ENCODE measurements around the gene TSPAN9. TPM values are rescaled to one million over a fixed set of nuclear protein-coding genes. Genes with fewer than 3 reads are reported as not detected.

Gene TSPAN9
- total RNA-seq, 1 donor from 2014 or later = 49.4 TPM

GRCh38 chr12:3207175-3207574 lies 130.0 kb downstream of the TSPAN9 start:
- no peak overlapping the region for H3K4me3 Mint-ChIP-seq
- H3K27me3 Mint-ChIP-seq (ENCODE audit: low read depth) = peaks cover 12% of the 10 kb centered on the region
- H3K27ac Mint-ChIP-seq = no peak overlapping the region
- no peak for DNase-seq (ENCODE audit: low spot score in 2 of 2, unreplicated experiment in 2 of 2)
- H3K36me3 Mint-ChIP-seq = peaks cover 1% of the 10 kb centered on the region
- H3K4me1 Mint-ChIP-seq = peaks cover 24% of the 10 kb centered on the region
- TF ChIP-seq, protein P1, sequence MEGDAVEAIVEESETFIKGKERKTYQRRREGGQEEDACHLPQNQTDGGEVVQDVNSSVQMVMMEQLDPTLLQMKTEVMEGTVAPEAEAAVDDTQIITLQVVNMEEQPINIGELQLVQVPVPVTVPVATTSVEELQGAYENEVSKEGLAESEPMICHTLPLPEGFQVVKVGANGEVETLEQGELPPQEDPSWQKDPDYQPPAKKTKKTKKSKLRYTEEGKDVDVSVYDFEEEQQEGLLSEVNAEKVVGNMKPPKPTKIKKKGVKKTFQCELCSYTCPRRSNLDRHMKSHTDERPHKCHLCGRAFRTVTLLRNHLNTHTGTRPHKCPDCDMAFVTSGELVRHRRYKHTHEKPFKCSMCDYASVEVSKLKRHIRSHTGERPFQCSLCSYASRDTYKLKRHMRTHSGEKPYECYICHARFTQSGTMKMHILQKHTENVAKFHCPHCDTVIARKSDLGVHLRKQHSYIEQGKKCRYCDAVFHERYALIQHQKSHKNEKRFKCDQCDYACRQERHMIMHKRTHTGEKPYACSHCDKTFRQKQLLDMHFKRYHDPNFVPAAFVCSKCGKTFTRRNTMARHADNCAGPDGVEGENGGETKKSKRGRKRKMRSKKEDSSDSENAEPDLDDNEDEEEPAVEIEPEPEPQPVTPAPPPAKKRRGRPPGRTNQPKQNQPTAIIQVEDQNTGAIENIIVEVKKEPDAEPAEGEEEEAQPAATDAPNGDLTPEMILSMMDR (IDR thresholded peaks at IDR 0.05; ENCODE audit: unreplicated experiment) = no peak
- H3K9me3 Mint-ChIP-seq = no peaks in the 10 kb centered on the region

- no peak for DNase-seq (ENCODE audit: low spot score in 2 of 2, unreplicated experiment in 2 of 2)
- H3K4me3 Mint-ChIP-seq = no peak overlapping the region
- peaks cover 5% of the 10 kb centered on the region for H3K27me3 Mint-ChIP-seq (ENCODE audit: low read depth)
- no peaks in the 10 kb centered on the region for H3K9me3 Mint-ChIP-seq
- TF ChIP-seq, protein P1 (IDR thresholded peaks at IDR 0.05; ENCODE audit: unreplicated experiment) = no peak
- peaks cover 27% of the 10 kb centered on the region for H3K4me1 Mint-ChIP-seq
- no peak overlapping the region for H3K27ac Mint-ChIP-seq
- peaks cover 1% of the 10 kb centered on the region for H3K36me3 Mint-ChIP-seq
Measured at GRCh38 chr12:3207858-3208257, 130.7 kb downstream of the TSPAN9 start.

- no peak overlapping the region for H3K4me3 Mint-ChIP-seq
- TF ChIP-seq, protein P1 (IDR thresholded peaks at IDR 0.05; ENCODE audit: unreplicated experiment) = no peak
- H3K27ac Mint-ChIP-seq = no peak overlapping the region
- DNase-seq (ENCODE audit: low spot score in 2 of 2, unreplicated experiment in 2 of 2) = no peak
- H3K9me3 Mint-ChIP-seq = no peaks in the 10 kb centered on the region
- H3K36me3 Mint-ChIP-seq = peaks cover 1% of the 10 kb centered on the region
- no peaks in the 10 kb centered on the region for H3K27me3 Mint-ChIP-seq (ENCODE audit: low read depth)
- H3K4me1 Mint-ChIP-seq = peaks cover 28% of the 10 kb centered on the region
Measured at GRCh38 chr12:3213188-3213587, 136.0 kb downstream of the TSPAN9 start.

DNA sequence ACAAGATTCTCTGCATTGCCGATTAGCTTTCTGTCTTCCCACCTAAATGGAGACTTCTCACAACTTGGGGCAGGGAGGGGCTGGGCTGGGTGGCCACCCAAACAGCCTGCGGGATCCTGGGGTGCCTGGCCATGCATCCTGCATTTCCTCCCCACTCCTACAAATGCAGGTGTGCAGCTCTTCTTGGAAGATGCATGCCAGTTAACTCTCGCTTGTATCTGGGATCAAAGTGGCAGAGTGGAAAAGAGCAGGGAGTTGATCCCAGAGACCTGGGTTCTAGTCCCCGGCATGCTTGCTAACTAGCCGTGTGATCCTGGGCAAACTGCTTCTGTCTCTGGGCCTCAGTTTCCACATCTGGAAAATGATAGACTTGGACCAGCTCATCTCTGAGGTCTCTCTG lies 136.6 kb downstream of the TSPAN9 start:
- peaks cover 34% of the 10 kb centered on the region for H3K4me1 Mint-ChIP-seq
- H3K9me3 Mint-ChIP-seq = no peaks in the 10 kb centered on the region
- DNase-seq (ENCODE audit: low spot score in 2 of 2, unreplicated experiment in 2 of 2) = no peak
- H3K27ac Mint-ChIP-seq = no peak overlapping the region
- peaks cover 1% of the 10 kb centered on the region for H3K36me3 Mint-ChIP-seq
- H3K27me3 Mint-ChIP-seq (ENCODE audit: low read depth) = no peaks in the 10 kb centered on the region
- no peak overlapping the region for H3K4me3 Mint-ChIP-seq
- TF ChIP-seq, protein P1 (IDR thresholded peaks at IDR 0.05; ENCODE audit: unreplicated experiment) = no peak

DNA sequence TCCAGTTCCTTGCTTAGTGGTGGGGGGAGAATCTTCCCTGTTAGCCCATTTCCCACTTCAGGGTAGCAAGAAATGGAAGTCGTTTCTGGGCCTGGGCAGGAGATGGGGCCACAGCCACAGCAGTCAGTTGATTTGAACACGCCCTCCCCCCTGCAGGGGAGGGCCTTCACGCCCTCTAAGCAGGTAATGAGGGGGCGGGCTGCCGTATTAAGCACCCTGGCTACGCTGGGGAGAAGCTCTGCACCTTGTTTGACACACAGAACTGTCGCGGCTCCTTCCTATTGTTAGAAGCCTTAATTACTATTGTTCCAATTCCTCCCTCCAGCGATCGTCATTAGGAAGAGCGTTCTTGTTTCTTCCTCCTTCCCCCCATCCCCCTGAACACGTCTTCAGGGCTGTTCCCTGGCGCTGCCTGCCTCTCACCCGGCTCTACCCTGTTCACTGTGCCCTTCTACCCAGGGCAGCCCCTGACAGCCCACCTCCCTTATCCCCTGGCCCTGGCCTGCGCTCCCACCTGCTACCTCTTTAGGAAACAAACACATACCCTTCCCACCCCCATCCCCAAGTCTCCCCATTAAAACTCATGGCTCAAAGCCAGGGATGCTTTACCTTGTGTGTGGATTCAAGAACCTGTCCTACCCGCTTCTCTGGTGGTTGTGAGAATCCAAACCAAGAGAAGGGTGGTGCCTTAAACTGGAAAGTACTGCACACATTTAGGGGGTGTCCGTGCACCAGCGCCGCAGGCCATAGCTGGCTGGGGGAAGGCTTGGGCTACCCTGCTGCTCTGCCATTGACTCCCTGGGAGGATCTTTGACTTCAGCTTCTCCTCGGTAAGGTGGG lies 137.6 kb downstream of the TSPAN9 start:
- no peak overlapping the region for H3K27ac Mint-ChIP-seq
- peaks cover 42% of the 10 kb centered on the region for H3K4me1 Mint-ChIP-seq
- TF ChIP-seq, protein P1 (IDR thresholded peaks at IDR 0.05; ENCODE audit: unreplicated experiment) = no peak
- DNase-seq (ENCODE audit: low spot score in 2 of 2, unreplicated experiment in 2 of 2) = no peak
- H3K4me3 Mint-ChIP-seq = no peak overlapping the region
- H3K36me3 Mint-ChIP-seq = peaks cover 1% of the 10 kb centered on the region
- peaks cover 2% of the 10 kb centered on the region for H3K27me3 Mint-ChIP-seq (ENCODE audit: low read depth)
- no peaks in the 10 kb centered on the region for H3K9me3 Mint-ChIP-seq

Measured in mesothelial cell of epicardium (in vitro differentiated cells).